Body of pancreas (tissue), 4 donors: ENCODE data around the gene DTWD2. TPM values are rescaled to one million over a fixed set of nuclear protein-coding genes. Genes with fewer than 3 reads are reported as not detected.
"Not testable (repeated sequence)": the region's sequence is repeated elsewhere in the genome, so short reads cannot be mapped to it uniquely, and the experiment has no call there.

Source experiments
- ATAC-seq: fragments of 150-250 bp; one replicate; pipeline ENCODE4 v1.9.1; 2016
- DNase-seq, 4 donors: peaks; one replicate each; pipeline ENCODE4 v3.0.0-alpha.2; 2019
- H3K27ac ChIP-seq, 4 donors: fragments of 200-600 bp; sonication (generic); 1 replicate in 3 of 4; 2 replicates in 1 of 4; pipeline versions ENCODE4 v1.5.1 to v1.6.1; 2016 to 2019; ENCODE audit warnings: mild to moderate bottlenecking in 1 of 4, mixed read lengths in 1 of 4, moderate library complexity in 1 of 4
- H3K27me3 ChIP-seq, 2 donors: fragments of 200-600 bp; sonication (generic); one replicate each; pipeline ENCODE4 v1.6.0; 2016; ENCODE audit warnings: mild to moderate bottlenecking in 1 of 2
- H3K36me3 ChIP-seq, 2 donors: fragments of 200-600 bp; sonication (generic); replicated peaks in 1 of 2; 2 replicates each; pipeline ENCODE4 v1.5.1; 2016; ENCODE audit warnings: low read depth in 2 of 2; ENCODE audit not compliant: insufficient read depth in 1 of 2
- H3K4me1 ChIP-seq: fragments of 200-600 bp; sonication (generic); one replicate; pipeline ENCODE4 v1.6.0; 2016
- H3K4me3 ChIP-seq, 2 donors: fragments of 200-600 bp; sonication (generic); 1 replicate in 1 of 2; 2 replicates in 1 of 2; pipeline ENCODE4 v1.5.1; 2016 to 2019
- H3K9me3 ChIP-seq, 3 donors: fragments of 200-600 bp; sonication (generic); 1 replicate in 2 of 3; 2 replicates in 1 of 3; pipeline ENCODE4 v1.5.1; 2016
- POLR2A ChIP-seq, 3 donors: fragments of 450-650 bp; IDR thresholded peaks; one replicate each; pipeline ENCODE4 v1.6.1; 2016; ENCODE audit warnings: antibody characterized with exemption in 3 of 3, mild to moderate bottlenecking in 2 of 3
- WGBS, 2 donors: methylation state at CpG; one replicate each; pipeline ENCODE4 v1.1.5; 2017; 5-methylcytosine and 5-hydroxymethylcytosine counted together
- intact Hi-C: fragments of 100-400 bp; cut with DNase I; formaldehyde crosslinking; loops from one replicate; pipeline ENCODE4 v1.15.1; 2023
- total RNA-seq, 2 donors: library from RNA; depleted of rRNA; stranded (reverse); fragments of >200 nt; gene quantifications; one replicate each; pipeline ENCODE4 v1.1.0, GENCODE V29; 2016
- TF ChIP-seq, protein P1 (sequence below), 7 experiments: fragments of 450-650 bp in 4 of 7; fragments of 200-600 bp in 3 of 7; sonication (generic) in 3 of 7; IDR thresholded peaks; one replicate each; pipeline ENCODE4 v1.5.1; 2016 to 2019; ENCODE audit warnings: antibody characterized with exemption in 7 of 7

DTWD2 gene
- total RNA-seq, 2 donors from 2014 or later = 7.5 to 29.7 TPM

DNA sequence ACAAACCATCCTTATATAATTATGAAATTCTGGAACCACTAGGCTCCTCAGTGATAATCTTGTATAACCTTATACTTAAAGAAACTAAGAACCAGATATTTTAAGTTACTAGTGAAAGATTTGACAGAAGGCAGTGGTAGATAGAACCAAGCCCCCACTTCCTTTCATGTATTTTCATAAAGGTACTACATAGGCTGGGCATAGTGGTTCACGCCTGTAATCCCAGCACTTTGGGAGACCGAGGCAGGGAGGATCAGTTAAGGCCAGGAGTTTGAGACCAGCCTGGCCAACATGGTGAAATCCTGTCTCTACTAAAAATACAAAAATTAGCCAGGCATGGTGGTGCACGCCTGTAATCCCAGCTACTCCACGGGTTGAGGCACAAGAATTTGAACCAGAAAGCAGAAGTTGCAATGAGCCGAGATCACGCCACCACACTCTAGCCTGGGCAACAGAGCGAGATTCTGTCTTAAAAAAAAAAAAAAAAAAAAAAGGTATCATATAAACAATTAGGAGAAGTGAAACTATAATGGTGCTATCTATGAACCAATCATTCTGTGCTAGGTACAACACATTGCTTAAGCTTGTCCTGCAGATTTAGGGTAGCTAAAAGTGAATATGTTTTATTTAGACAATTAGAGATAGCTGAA is 27.9 kb upstream of the DTWD2 start:
- intact Hi-C loops = no loop called here
- no peak for ATAC-seq
- Histone ChIP-seq H3K27ac (no peak overlapping the region), H3K36me3 (no peaks in the 10 kb centered on the region), H3K27me3 (no peaks in the 10 kb centered on the region), H3K4me1 (no peaks in the 10 kb centered on the region), H3K9me3 (no peaks in the 10 kb centered on the region), H3K4me3 (no peak overlapping the region)
- 90 to 93% methylated on average over 7 of the region's 7 CpGs for WGBS, 2 donors
- peak in 1 of 4 donors; percentile 9 for DNase-seq
- TF ChIP-seq POLR2A (IDR thresholded peaks at IDR 0.05) = no peak
- TF ChIP-seq, protein P1, sequence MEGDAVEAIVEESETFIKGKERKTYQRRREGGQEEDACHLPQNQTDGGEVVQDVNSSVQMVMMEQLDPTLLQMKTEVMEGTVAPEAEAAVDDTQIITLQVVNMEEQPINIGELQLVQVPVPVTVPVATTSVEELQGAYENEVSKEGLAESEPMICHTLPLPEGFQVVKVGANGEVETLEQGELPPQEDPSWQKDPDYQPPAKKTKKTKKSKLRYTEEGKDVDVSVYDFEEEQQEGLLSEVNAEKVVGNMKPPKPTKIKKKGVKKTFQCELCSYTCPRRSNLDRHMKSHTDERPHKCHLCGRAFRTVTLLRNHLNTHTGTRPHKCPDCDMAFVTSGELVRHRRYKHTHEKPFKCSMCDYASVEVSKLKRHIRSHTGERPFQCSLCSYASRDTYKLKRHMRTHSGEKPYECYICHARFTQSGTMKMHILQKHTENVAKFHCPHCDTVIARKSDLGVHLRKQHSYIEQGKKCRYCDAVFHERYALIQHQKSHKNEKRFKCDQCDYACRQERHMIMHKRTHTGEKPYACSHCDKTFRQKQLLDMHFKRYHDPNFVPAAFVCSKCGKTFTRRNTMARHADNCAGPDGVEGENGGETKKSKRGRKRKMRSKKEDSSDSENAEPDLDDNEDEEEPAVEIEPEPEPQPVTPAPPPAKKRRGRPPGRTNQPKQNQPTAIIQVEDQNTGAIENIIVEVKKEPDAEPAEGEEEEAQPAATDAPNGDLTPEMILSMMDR (IDR thresholded peaks at IDR 0.05) = no peak

DNA sequence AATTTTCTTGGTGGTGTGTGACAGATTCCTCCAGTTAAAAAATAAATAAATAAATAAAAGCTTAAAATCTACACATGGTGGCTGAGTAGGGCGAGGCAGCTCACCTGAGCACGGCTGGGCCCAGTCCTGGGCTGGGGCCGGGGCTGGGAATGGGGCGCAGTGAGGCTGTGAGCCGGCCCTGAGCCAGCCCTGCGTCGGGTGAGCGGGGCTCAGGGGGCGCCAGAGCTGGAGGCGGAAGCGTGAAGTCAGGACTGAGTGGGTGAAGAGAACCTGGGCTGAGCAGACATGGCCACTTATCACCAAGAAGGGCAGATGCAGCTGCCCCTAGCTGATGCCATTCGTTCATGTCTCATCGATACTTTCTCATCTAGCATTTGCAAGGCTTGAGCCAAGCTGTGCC is 22.8 kb upstream of the DTWD2 start:
- no peak for TF ChIP-seq POLR2A (IDR thresholded peaks at IDR 0.05)
- TF ChIP-seq, protein P1 (IDR thresholded peaks at IDR 0.05) = no peak
- intact Hi-C loops = no loop called here
- peaks cover 30% of the 10 kb centered on the region for H3K4me1 ChIP-seq
- 97 to 100% methylated on average over 12 to 13 of the region's 13 CpGs for WGBS, 2 donors
- H3K9me3 ChIP-seq = no peaks in the 10 kb centered on the region
- ATAC-seq (no peak), DNase-seq (no peak)
- no peak overlapping the region for H3K4me3 ChIP-seq
- H3K27me3 ChIP-seq = no peaks in the 10 kb centered on the region
- H3K36me3 ChIP-seq = no peaks in the 10 kb centered on the region
- no peak overlapping the region for H3K27ac ChIP-seq

DNA sequence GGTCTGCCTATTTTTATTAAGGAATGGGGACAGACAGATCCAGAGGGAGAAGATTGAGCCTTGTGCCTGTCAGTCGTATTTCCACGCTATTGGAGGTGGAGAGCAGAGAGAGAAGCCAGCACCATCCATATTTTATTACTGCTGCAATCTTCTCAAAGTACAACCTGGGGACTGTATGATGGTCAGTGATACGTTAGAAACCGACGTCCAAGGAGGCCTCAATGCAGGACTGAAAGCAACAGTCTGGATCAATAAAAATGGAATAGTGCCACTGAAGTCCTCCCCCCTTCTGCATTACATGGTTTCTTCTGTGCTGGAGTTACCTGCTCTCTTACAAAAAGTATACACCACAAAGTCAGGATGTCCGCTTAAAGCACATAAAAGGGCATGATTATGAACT is 21.9 kb upstream of the DTWD2 start:
- WGBS, 2 donors = 80 to 82% methylated on average over 6 of the region's 6 CpGs
- no peaks in the 10 kb centered on the region for H3K9me3 ChIP-seq
- no peaks in the 10 kb centered on the region for H3K36me3 ChIP-seq
- no peak for TF ChIP-seq POLR2A (IDR thresholded peaks at IDR 0.05)
- TF ChIP-seq, protein P1 (IDR thresholded peaks at IDR 0.05) = no peak
- H3K4me1 ChIP-seq = peaks cover 30% of the 10 kb centered on the region
- no peaks in the 10 kb centered on the region for H3K27me3 ChIP-seq
- H3K27ac ChIP-seq = no peak overlapping the region
- intact Hi-C loops = no loop called here
- ATAC-seq (no peak), DNase-seq (no peak)
- H3K4me3 ChIP-seq = no peak overlapping the region

DNA sequence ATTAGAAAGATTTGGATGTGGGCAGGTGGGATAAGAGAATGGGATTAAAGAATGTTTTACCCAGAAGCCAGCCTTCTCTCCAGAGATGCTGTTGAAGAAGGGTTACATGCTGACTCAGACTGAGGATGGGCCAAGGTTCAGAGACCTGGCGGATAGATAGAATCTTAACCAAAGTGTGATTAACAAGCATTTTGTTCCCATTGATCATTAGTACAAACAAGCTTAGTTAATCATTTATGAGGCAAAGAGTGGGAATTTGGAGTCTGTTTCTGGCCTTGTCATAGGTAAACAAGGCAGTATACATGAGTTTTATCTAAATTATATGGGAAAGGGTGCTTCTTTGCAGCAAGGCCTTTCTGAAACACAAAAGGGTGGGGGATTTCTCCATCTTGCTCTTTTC is 20.8 kb upstream of the DTWD2 start:
- Histone ChIP-seq H3K27ac (peak overlapping the region; percentile 13 to 51 (median 25)), H3K27me3 (no peaks in the 10 kb centered on the region), H3K9me3 (no peaks in the 10 kb centered on the region), H3K4me1 (peaks cover 30% of the 10 kb centered on the region), H3K4me3 (no peak overlapping the region), H3K36me3 (no peaks in the 10 kb centered on the region)
- TF ChIP-seq, protein P1 (IDR thresholded peaks at IDR 0.05) = no peak
- TF ChIP-seq POLR2A (IDR thresholded peaks at IDR 0.05) = no peak
- intact Hi-C loops = loop anchor here (10.0 kb wide), 1 partner anchor 56 kb away; no protein-coding TSS in a partner anchor
- DNase-seq (peak in 3 of 4 donors; percentile 43 to 50 (median 48)), ATAC-seq (peak; percentile 84)
- WGBS, 2 donors = 17 to 32% methylated on average over 1 of the region's 1 CpG

DNA sequence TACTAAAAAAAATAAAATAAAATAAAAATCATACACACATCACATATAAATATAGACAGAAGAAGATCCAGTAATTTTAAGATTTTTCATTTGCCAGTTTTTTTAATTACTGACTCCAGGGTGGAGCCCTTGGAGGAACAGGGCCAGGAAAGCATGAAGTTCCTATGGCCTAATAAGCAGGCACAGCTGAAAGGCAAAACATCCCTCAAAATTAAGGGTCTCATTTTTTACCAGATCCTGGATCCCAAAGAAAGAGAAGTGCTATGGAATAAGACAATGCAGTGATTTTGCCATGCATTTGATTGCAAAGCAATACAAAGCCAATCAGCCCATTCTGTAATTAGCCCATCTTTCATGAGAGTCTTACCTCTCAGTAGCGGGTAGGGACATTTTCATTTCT is 11.3 kb upstream of the DTWD2 start:
- 95 to 100% methylated on average over 1 of the region's 1 CpG for WGBS, 2 donors
- intact Hi-C loops = loop anchor here (10.0 kb wide), 1 partner anchor 65 kb away; no protein-coding TSS in a partner anchor
- Histone ChIP-seq H3K4me1 (no peaks in the 10 kb centered on the region), H3K9me3 (peaks cover 0 to 4% (median 0%) of the 10 kb centered on the region in 3 donors), H3K27ac (no peak overlapping the region), H3K27me3 (no peaks in the 10 kb centered on the region), H3K4me3 (no peak overlapping the region), H3K36me3 (no peaks in the 10 kb centered on the region)
- TF ChIP-seq, protein P1 (IDR thresholded peaks at IDR 0.05) = no peak
- TF ChIP-seq POLR2A (IDR thresholded peaks at IDR 0.05) = no peak
- DNase-seq = no peak
- ATAC-seq = no peak

DNA sequence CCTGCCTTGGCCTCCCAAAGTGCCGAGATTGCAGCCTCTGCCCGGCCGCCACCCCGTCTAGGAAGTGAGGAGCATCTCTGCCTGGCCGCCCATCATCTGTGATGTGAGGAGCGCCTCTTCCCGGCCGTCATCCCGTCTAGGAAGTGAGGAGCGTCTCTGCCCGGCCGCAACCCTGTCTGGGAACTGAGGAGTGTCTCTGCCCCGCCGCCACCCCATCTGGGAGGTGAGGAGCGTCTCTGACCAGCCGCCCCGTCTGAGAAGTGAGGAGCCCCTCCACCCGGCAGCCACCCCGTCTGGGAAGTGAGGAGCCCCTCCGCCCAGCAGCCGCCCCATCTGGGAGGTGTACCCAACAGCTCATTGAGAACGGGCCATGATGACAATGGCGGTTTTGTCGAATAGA is 10.5 kb upstream of the DTWD2 start:
- H3K36me3 ChIP-seq, ATAC-seq, DNase-seq, H3K9me3 ChIP-seq, H3K27ac ChIP-seq, H3K27me3 ChIP-seq, H3K4me1 ChIP-seq, H3K4me3 ChIP-seq, intact Hi-C loops: not testable (repeated sequence)
- 97 to 100% methylated on average over 10 to 15 of the region's 24 CpGs for WGBS, 2 donors
